GM18909 (cell line): ENCODE data around the gene HOXD9.

Experiments
- ATAC-seq: cut with Tn5 transposase; IDR thresholded peaks from one replicate; pipeline ENCODE4 v1.9.1; 2021; ENCODE audit warnings: mild to moderate bottlenecking; ENCODE audit not compliant: unreplicated experiment, poor library complexity

The HOXD9 gene

GRCh38 chr2:176162911-176163671, 40.6 kb downstream of the HOXD9 start:
- ATAC-seq, result no peak

- no peak for ATAC-seq
These were observed 41.1 kb downstream of the HOXD9 start for GRCh38 chr2:176163672-176164056.

- no peak for ATAC-seq
These were observed 41.7 kb downstream of the HOXD9 start for GRCh38 chr2:176164201-176164600.

- no peak for ATAC-seq
These were observed 42.3 kb downstream of the HOXD9 start for GRCh38 chr2:176164611-176165369.

GRCh38 chr2:176165370-176166050, 43.0 kb downstream of the HOXD9 start:
- ATAC-seq, result no peak

- ATAC-seq, result no peak
These were observed 43.8 kb downstream of the HOXD9 start for GRCh38 chr2:176166272-176166671.

- no peak for ATAC-seq
These were observed 44.9 kb downstream of the HOXD9 start for GRCh38 chr2:176167398-176167797.

GRCh38 chr2:176169181-176169580, 46.7 kb downstream of the HOXD9 start:
- no peak for ATAC-seq

GRCh38 chr2:176169711-176170110, 47.2 kb downstream of the HOXD9 start:
- no peak for ATAC-seq

- no peak for ATAC-seq
These were observed 48.2 kb downstream of the HOXD9 start for GRCh38 chr2:176170602-176171305.

- no peak for ATAC-seq
These were observed 49.0 kb downstream of the HOXD9 start for GRCh38 chr2:176171351-176172006.

- no peak for ATAC-seq
These were observed 49.7 kb downstream of the HOXD9 start for GRCh38 chr2:176172007-176172894.

GRCh38 chr2:176172895-176173566, 50.5 kb downstream of the HOXD9 start:
- ATAC-seq, result no peak

GRCh38 chr2:176173567-176174381, 51.3 kb downstream of the HOXD9 start:
- no peak for ATAC-seq

GRCh38 chr2:176174382-176174823, 51.9 kb downstream of the HOXD9 start:
- ATAC-seq, result no peak
